H1 (cell line): ENCODE measurements around the gene LSM3. TPM values are rescaled to one million over a fixed set of nuclear protein-coding genes. Genes with fewer than 3 reads are reported as not detected.

Experiments used
- CTCF ChIA-PET: fragments of 300-600 bp; sonication (Branson Sonifier 250); formaldehyde crosslinking; loops from one replicate; lab custom pipeline; 2021; ENCODE audit not compliant: partially characterized antibody; lab: Charles Lee
- POLR2A ChIA-PET: fragments of 300-600 bp; sonication (Branson Sonifier 250); formaldehyde crosslinking; loops from one replicate; lab custom pipeline; 2021; ENCODE audit warnings: inconsistent platforms; ENCODE audit not compliant: partially characterized antibody; lab: Charles Lee
- DNase-seq, 2 experiments: peaks; one replicate each; pipeline versions ENCODE4 v3.0.0 to v3.0.0-alpha.2; 2010 to 2022; ENCODE audit warnings: low spot score in 2 of 2, low read depth in 1 of 2, mixed read lengths in 1 of 2
- FAIRE-seq: peaks from 2 replicates; lab custom pipeline; 2011; peaks lifted over from hg19 to GRCh38; lab: Jason Lieb, UNC
- H2AFZ ChIP-seq: 2 replicates; pipeline ENCODE4 v1.8.1; 2012; ENCODE audit warnings: low read length, inconsistent platforms
- H2AK5ac ChIP-seq: 2 replicates; pipeline ENCODE4 v1.6.1; 2013; ENCODE audit warnings: low read depth, low read length
- H2BK120ac ChIP-seq: replicated peaks from 2 replicates; pipeline ENCODE3; 2013; ENCODE audit warnings: low read depth, low read length, inconsistent platforms
- H2BK12ac ChIP-seq: 2 replicates; pipeline ENCODE4 v1.6.1; 2013; ENCODE audit warnings: low read depth, low read length
- H2BK15ac ChIP-seq: 2 replicates; pipeline ENCODE4 v1.6.1; 2013; ENCODE audit warnings: low read length
- H2BK20ac ChIP-seq: 2 replicates; pipeline ENCODE4 v1.6.1; 2013; ENCODE audit warnings: low read length
- H2BK5ac ChIP-seq: 2 replicates; pipeline ENCODE4 v1.6.1; 2013; ENCODE audit warnings: low read depth, low read length
- H3K14ac ChIP-seq: 2 replicates; pipeline ENCODE4 v1.6.1; 2013; ENCODE audit warnings: inconsistent platforms; ENCODE audit not compliant: insufficient read length
- H3K18ac ChIP-seq: 2 replicates; pipeline ENCODE4 v1.6.1; 2013; ENCODE audit warnings: low read length; ENCODE audit errors: extremely low read depth
- H3K23ac ChIP-seq: 2 replicates; pipeline ENCODE4 v1.6.1; 2013; ENCODE audit warnings: inconsistent platforms; ENCODE audit not compliant: insufficient read length
- H3K23me2 ChIP-seq: 2 replicates; pipeline ENCODE4 v1.6.1; 2013; ENCODE audit warnings: low read depth, low read length
- H3K27ac ChIP-seq: 2 replicates; pipeline ENCODE4 v1.6.1; 2011; ENCODE audit warnings: low read depth, low read length, inconsistent platforms
- H3K27me3 ChIP-seq, 4 experiments: replicated peaks in 1 of 4; 1 replicate in 1 of 4; 2 replicates in 3 of 4; pipeline versions ENCODE4 v1.6.1 to v1.8.1; 2011 to 2013; ENCODE audit warnings: low read length in 3 of 4, mild to moderate bottlenecking in 3 of 4, inconsistent platforms in 2 of 4, mixed read lengths in 2 of 4, moderate library complexity in 1 of 4; ENCODE audit not compliant: control insufficient read depth in 3 of 4, insufficient read depth in 3 of 4; ENCODE audit errors: extremely low read depth in 1 of 4
- H3K36me3 ChIP-seq, 4 experiments: 2 replicates each; pipeline versions ENCODE4 v1.6.1 to v1.8.1; 2011 to 2013; ENCODE audit warnings: mild to moderate bottlenecking in 4 of 4, low read length in 3 of 4, moderate library complexity in 2 of 4, control low read depth in 1 of 4, inconsistent platforms in 1 of 4; ENCODE audit not compliant: insufficient read depth in 4 of 4, control insufficient read depth in 2 of 4
- H3K4ac ChIP-seq: replicated peaks from 2 replicates; pipeline ENCODE3; 2013; ENCODE audit warnings: low read length, low read depth, mixed read lengths, inconsistent platforms; ENCODE audit not compliant: insufficient read length
- H3K4me1 ChIP-seq, 4 experiments: replicated peaks in 1 of 4; 1 replicate in 1 of 4; 2 replicates in 3 of 4; pipeline versions ENCODE4 v1.6.1 to v1.8.1; 2011 to 2013; ENCODE audit warnings: low read length in 3 of 4, inconsistent platforms in 2 of 4, mixed read lengths in 1 of 4; ENCODE audit not compliant: insufficient read depth in 4 of 4, control insufficient read depth in 3 of 4
- H3K4me2 ChIP-seq, 2 experiments: 2 replicates each; pipeline versions ENCODE4 v1.6.1 to v1.8.1; 2011 to 2013; ENCODE audit warnings: low read depth in 2 of 2, low read length in 2 of 2, control low read depth in 1 of 2, inconsistent platforms in 1 of 2, mild to moderate bottlenecking in 1 of 2; ENCODE audit not compliant: insufficient read depth in 1 of 2
- H3K4me3 ChIP-seq, 4 experiments: fragments of 200-600, 300-600 bp in 1 of 4; sonication (generic), shearing (Covaris generic), sonication (Bioruptor Twin) in 1 of 4; 2 replicates each; pipeline versions ENCODE4 v1.5.1 to v1.8.1; 2011 to 2016; ENCODE audit warnings: low read length in 4 of 4, low read depth in 3 of 4, control low read depth in 2 of 4, inconsistent platforms in 2 of 4, mild to moderate bottlenecking in 2 of 4, mixed read lengths in 1 of 4, moderate library complexity in 1 of 4; ENCODE audit not compliant: insufficient read depth in 2 of 4; ENCODE audit errors: extremely low read depth in 1 of 4
- H3K56ac ChIP-seq: replicated peaks from 2 replicates; pipeline ENCODE3; 2013; ENCODE audit warnings: low read depth, mild to moderate bottlenecking, mixed read lengths, low read length, inconsistent platforms; ENCODE audit not compliant: insufficient read length
- H3K79me1 ChIP-seq: 2 replicates; pipeline ENCODE4 v1.6.1; 2013; ENCODE audit warnings: low read depth, low read length, control low read depth
- H3K79me2 ChIP-seq, 2 experiments: 2 replicates each; pipeline versions ENCODE4 v1.6.1 to v1.8.1; 2012 to 2013; ENCODE audit warnings: low read length in 2 of 2, mild to moderate bottlenecking in 2 of 2, inconsistent platforms in 1 of 2; ENCODE audit not compliant: insufficient read depth in 2 of 2, control insufficient read depth in 1 of 2
- H3K9ac ChIP-seq, 4 experiments: replicated peaks in 1 of 4; 1 replicate in 1 of 4; 2 replicates in 3 of 4; pipeline versions ENCODE4 v1.6.1 to v1.8.1; 2011 to 2013; ENCODE audit warnings: low read depth in 3 of 4, low read length in 3 of 4, control low read depth in 2 of 4, mild to moderate bottlenecking in 2 of 4, moderate library complexity in 2 of 4, inconsistent platforms in 1 of 4; ENCODE audit errors: extremely low read depth in 1 of 4
- H3K9me3 ChIP-seq, 2 experiments: 2 replicates each; pipeline versions ENCODE4 v1.6.1 to v1.8.1; 2012 to 2013; ENCODE audit warnings: mild to moderate bottlenecking in 2 of 2, moderate library complexity in 2 of 2, control low read depth in 1 of 2, inconsistent platforms in 1 of 2, low read depth in 1 of 2, low read length in 1 of 2, mixed read lengths in 1 of 2; ENCODE audit not compliant: insufficient read depth in 2 of 2
- H4K20me1 ChIP-seq, 2 experiments: replicated peaks in 1 of 2; 2 replicates each; pipeline versions ENCODE3 to v1.8.1; 2011 to 2013; ENCODE audit warnings: inconsistent platforms in 2 of 2, low read length in 2 of 2, mild to moderate bottlenecking in 1 of 2; ENCODE audit not compliant: insufficient read depth in 2 of 2, control insufficient read depth in 1 of 2
- H4K5ac ChIP-seq: 2 replicates; pipeline ENCODE4 v1.6.1; 2013; ENCODE audit warnings: low read length, low read depth, mixed read lengths, inconsistent platforms; ENCODE audit not compliant: insufficient read length
- H4K8ac ChIP-seq: 2 replicates; pipeline ENCODE4 v1.8.0; 2013; ENCODE audit warnings: mild to moderate bottlenecking, moderate library complexity, low read length, inconsistent platforms; ENCODE audit not compliant: insufficient read depth; ENCODE audit errors: extremely low read depth
- H4K91ac ChIP-seq: replicated peaks from 2 replicates; pipeline ENCODE3; 2013; ENCODE audit warnings: low read length, mixed read lengths, inconsistent platforms; ENCODE audit not compliant: insufficient read length
- ATF2 ChIP-seq: IDR thresholded peaks from 2 replicates; pipeline ENCODE4 v1.6.1; 2012; ENCODE audit warnings: low read length, inconsistent platforms
- BACH1 ChIP-seq: IDR thresholded peaks from 2 replicates; pipeline ENCODE4 v1.6.1; 2012; ENCODE audit warnings: low read length, improper control_type of control experiment
- CBX8 ChIP-seq: fragments of 300-800, 300-1000 bp; sonication (generic); IDR thresholded peaks from 2 replicates; pipeline ENCODE4 v1.7.1; 2016; ENCODE audit warnings: low read depth, low read length, borderline replicate concordance
- CTBP2 ChIP-seq: IDR thresholded peaks from 2 replicates; pipeline ENCODE4 v1.7.0; 2011; ENCODE audit warnings: borderline replicate concordance, mild to moderate bottlenecking, moderate library complexity, mixed read lengths, low read length; ENCODE audit not compliant: insufficient read depth, insufficient read length
- EGR1 ChIP-seq: IDR thresholded peaks from 2 replicates; pipeline ENCODE4 v1.6.1; 2011; ENCODE audit warnings: low read depth, low read length, borderline replicate concordance
- EP300 ChIP-seq, 2 experiments: IDR thresholded peaks; 1 replicate in 1 of 2; 2 replicates in 1 of 2; pipeline ENCODE4 v1.6.1; 2011 to 2012; ENCODE audit warnings: low read depth in 2 of 2, low read length in 2 of 2, mild to moderate bottlenecking in 2 of 2, borderline replicate concordance in 1 of 2, inconsistent platforms in 1 of 2, moderate library complexity in 1 of 2
- EZH2 ChIP-seq: fragments of 200-600 bp; sonication (generic); IDR thresholded peaks from 2 replicates; pipeline ENCODE4 v1.7.1; 2012; ENCODE audit warnings: low read depth, mild to moderate bottlenecking, moderate library complexity, low read length, inconsistent platforms; ENCODE audit not compliant: severe bottlenecking
- JUN ChIP-seq: IDR thresholded peaks from 2 replicates; pipeline ENCODE4 v1.6.1; 2011; ENCODE audit warnings: low read depth, mild to moderate bottlenecking, improper control_type of control experiment, low read length
- MAFK ChIP-seq: IDR thresholded peaks from 2 replicates; pipeline ENCODE4 v1.6.1; 2012; ENCODE audit warnings: low read depth, mild to moderate bottlenecking, improper control_type of control experiment, low read length
- PHF8 ChIP-seq: fragments of 200-600 bp; sonication (generic); conservative IDR thresholded peaks from 2 replicates; pipeline ENCODE4 v1.7.1; 2012; ENCODE audit warnings: low read depth, mild to moderate bottlenecking, inconsistent platforms, low read length, moderate library complexity
- RFX5 ChIP-seq: IDR thresholded peaks from 2 replicates; pipeline ENCODE4 v1.6.1; 2011; ENCODE audit warnings: low read depth, low read length, improper control_type of control experiment, borderline replicate concordance
- SP4 ChIP-seq: IDR thresholded peaks from 2 replicates; pipeline ENCODE4 v1.6.1; 2012; ENCODE audit warnings: low read length, inconsistent platforms
- ZNF274 ChIP-seq: IDR thresholded peaks from 2 replicates; pipeline ENCODE4 v1.7.0; 2012; ENCODE audit warnings: low read length, borderline replicate concordance; ENCODE audit errors: extremely low read depth
- WGBS, 2 experiments: shearing (Covaris generic) in 1 of 2; methylation state at CpG; one replicate each; pipeline versions ENCODE4 v1.1.6 to v1.1.7; 2013 to 2015; ENCODE audit warnings: low lambda C conversion rate in 2 of 2, mixed read lengths in 2 of 2, inconsistent platforms in 1 of 2, low coverage in 1 of 2, missing lambda C conversion rate in 1 of 2; ENCODE audit not compliant: insufficient replicate concordance in 2 of 2, insufficient coverage in 1 of 2, insufficient read length in 1 of 2; ENCODE audit errors: extremely low coverage in 1 of 2, missing lambda C conversion rate in 1 of 2; 5-methylcytosine and 5-hydroxymethylcytosine counted together
- polyA plus RNA-seq, 7 experiments: library from polyadenylated mRNA; depleted of rRNA in 3 of 7; stranded (reverse) in 5 of 7; unstranded in 2 of 7; fragments of >200 nt in 5 of 7; fragments of 200-250 nt in 2 of 7; gene quantifications; 1 replicate in 5 of 7; 2 replicates in 1 of 7; 4 replicates in 1 of 7; pipeline versions ENCODE4 v1.2.1 to v1.2.3, GENCODE V29; 2011 to 2013; ENCODE audit warnings: missing spikeins in 2 of 7, mixed read lengths in 2 of 7
- total RNA-seq: library from RNA; stranded (reverse); fragmentation: NEBNext Ultra II Directional; extraction: Animal tissue kit (Norgen Biotek cat#: 25700); gene quantifications from 2 replicates; pipeline ENCODE4 v1.2.1, GENCODE V29; 2021

The LSM3 gene
- total and polyA plus RNA-seq, 2 of the 8 experiments (the other 6 are each of a cell fraction or from before 2014, with no cell fraction given), result 7.1 to 25.4 TPM

GRCh38 chr3:14245248-14245639 is 66.6 kb downstream of the LSM3 start:
- Histone ChIP-seq H3K4me2 (no peak overlapping the region), H3K56ac (no peak overlapping the region), H4K20me1 (no peaks in the 10 kb centered on the region), H3K27ac (no peak overlapping the region), H4K5ac (no peak overlapping the region), H3K18ac (no peak overlapping the region), H3K79me2 (no peaks in the 10 kb centered on the region), H3K23me2 (no peaks in the 10 kb centered on the region), H2BK120ac (no peak overlapping the region), H3K79me1 (no peaks in the 10 kb centered on the region), H3K4me1 (no peaks in the 10 kb centered on the region), H2BK15ac (no peak overlapping the region), H2AK5ac (no peak overlapping the region), H2BK5ac (no peak overlapping the region), H2AFZ (no peak overlapping the region), H3K36me3 (no peaks in the 10 kb centered on the region), H3K14ac (no peak overlapping the region), H2BK20ac (no peak overlapping the region), H4K91ac (no peak overlapping the region), H3K23ac (no peak overlapping the region), H3K4me3 (no peak overlapping the region), H4K8ac (no peak overlapping the region), H2BK12ac (no peak overlapping the region), H3K27me3 (peaks cover 0 to 4% (median 0%) of the 10 kb centered on the region in 4 experiments; a peak in 1 of 7 replicates), H3K9ac (no peak overlapping the region), H3K9me3 (no peaks in the 10 kb centered on the region), H3K4ac (no peak overlapping the region)
- WGBS, 2 experiments, result 96% methylated on average over 4 of the region's 6 CpGs; no CpG with 5 or more reads in 1 of the 2 experiments
- POLR2A ChIA-PET, result no interaction called here
- FAIRE-seq (no peak), DNase-seq (no peak)
- CTCF ChIA-PET, result interaction anchor here (0.7 to 1.8 kb wide), 4 partner anchors 13 to 117 kb away, joined by 3 to 6 read pairs (median 6); no protein-coding TSS in a partner anchor
- no peak for TF ChIP-seq EGR1
- no peak for TF ChIP-seq CBX8
- no peak for TF ChIP-seq BACH1
- no peak for TF ChIP-seq RFX5
- TF ChIP-seq PHF8, result no peak
- no peak for TF ChIP-seq SP4
- TF ChIP-seq ZNF274, result no peak
- no peak for TF ChIP-seq EZH2
- TF ChIP-seq EP300 (IDR thresholded peaks at IDR 0.05; ENCODE audit: borderline replicate concordance in 1 of 2, low read depth in 2 of 2, low read length in 2 of 2), result no peak
- TF ChIP-seq ATF2, result no peak
- no peak for TF ChIP-seq CTBP2
- no peak for TF ChIP-seq JUN
- TF ChIP-seq MAFK, result no peak
